Uterus (tissue), 2 donors: ENCODE data around the gene VANGL1.

Experiments
- POLR2A ChIP-seq, 2 donors: fragments of 450-650 bp; IDR thresholded peaks; one replicate each; pipeline ENCODE4 v1.6.1; 2016; ENCODE audit warnings: antibody characterized with exemption in 2 of 2, mild to moderate bottlenecking in 1 of 2, moderate library complexity in 1 of 2
- TF ChIP-seq, protein P1 (sequence below), 4 experiments: fragments of 200-600 bp in 2 of 4; fragments of 450-650 bp in 2 of 4; sonication (generic) in 2 of 4; IDR thresholded peaks; one replicate each; pipeline ENCODE4 v1.5.1; 2016 to 2019; ENCODE audit warnings: antibody characterized with exemption in 4 of 4, mild to moderate bottlenecking in 2 of 4, moderate library complexity in 1 of 4

DNA sequence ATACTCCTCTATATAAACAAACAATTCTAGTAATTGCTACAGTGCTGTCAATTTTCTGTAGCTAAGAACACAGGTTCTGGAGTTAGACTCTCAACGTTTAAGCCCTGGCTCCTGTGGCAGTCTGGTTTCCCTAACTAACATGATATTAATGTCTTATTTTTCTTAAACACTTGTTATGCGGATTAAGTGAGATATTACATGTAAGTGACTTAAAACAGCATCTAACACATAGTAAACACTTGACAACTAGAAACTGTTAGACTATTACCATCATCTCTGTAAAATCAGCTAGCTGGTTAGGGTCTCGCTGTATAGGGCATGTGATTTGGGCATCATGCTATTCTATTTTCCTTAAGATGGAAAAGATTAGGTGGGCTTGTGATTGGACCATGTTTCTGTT is 2.3 kb downstream of the VANGL1 start:
- TF ChIP-seq, protein P1, sequence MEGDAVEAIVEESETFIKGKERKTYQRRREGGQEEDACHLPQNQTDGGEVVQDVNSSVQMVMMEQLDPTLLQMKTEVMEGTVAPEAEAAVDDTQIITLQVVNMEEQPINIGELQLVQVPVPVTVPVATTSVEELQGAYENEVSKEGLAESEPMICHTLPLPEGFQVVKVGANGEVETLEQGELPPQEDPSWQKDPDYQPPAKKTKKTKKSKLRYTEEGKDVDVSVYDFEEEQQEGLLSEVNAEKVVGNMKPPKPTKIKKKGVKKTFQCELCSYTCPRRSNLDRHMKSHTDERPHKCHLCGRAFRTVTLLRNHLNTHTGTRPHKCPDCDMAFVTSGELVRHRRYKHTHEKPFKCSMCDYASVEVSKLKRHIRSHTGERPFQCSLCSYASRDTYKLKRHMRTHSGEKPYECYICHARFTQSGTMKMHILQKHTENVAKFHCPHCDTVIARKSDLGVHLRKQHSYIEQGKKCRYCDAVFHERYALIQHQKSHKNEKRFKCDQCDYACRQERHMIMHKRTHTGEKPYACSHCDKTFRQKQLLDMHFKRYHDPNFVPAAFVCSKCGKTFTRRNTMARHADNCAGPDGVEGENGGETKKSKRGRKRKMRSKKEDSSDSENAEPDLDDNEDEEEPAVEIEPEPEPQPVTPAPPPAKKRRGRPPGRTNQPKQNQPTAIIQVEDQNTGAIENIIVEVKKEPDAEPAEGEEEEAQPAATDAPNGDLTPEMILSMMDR (IDR thresholded peaks at IDR 0.05): no peak
- TF ChIP-seq POLR2A (IDR thresholded peaks at IDR 0.05): no peak
